Posterior vena cava (tissue), 2 donors: ENCODE data around the gene PTPRN2. TPM values are rescaled to one million over a fixed set of nuclear protein-coding genes. Genes with fewer than 3 reads are reported as not detected.

Experiments used
- DNase-seq: peaks from one replicate; pipeline ENCODE4 v3.0.0-alpha.2; 2020; ENCODE audit warnings: low spot score
- intact Hi-C, 2 donors: fragments of 100-400 bp; cut with DNase I; formaldehyde crosslinking; loops; one replicate each; pipeline versions ENCODE4 v1.14.1 to v1.14.2; 2022 to 2023
- total RNA-seq, 2 donors: library from RNA; stranded (reverse); fragmentation: NEBNext Ultra II Directional; extraction: Animal tissue kit (Norgen Biotek cat#: 25700); gene quantifications; one replicate each; pipeline ENCODE4 v1.2.1, GENCODE V29; 2021
- donor health status: DM: yes; HTN: yes; CAD: no.
- donor health status: DM: yes; HTN: yes; CAD: no.

Gene PTPRN2
- total RNA-seq, 2 donors from 2014 or later = 1.6 to 2.8 TPM

DNA sequence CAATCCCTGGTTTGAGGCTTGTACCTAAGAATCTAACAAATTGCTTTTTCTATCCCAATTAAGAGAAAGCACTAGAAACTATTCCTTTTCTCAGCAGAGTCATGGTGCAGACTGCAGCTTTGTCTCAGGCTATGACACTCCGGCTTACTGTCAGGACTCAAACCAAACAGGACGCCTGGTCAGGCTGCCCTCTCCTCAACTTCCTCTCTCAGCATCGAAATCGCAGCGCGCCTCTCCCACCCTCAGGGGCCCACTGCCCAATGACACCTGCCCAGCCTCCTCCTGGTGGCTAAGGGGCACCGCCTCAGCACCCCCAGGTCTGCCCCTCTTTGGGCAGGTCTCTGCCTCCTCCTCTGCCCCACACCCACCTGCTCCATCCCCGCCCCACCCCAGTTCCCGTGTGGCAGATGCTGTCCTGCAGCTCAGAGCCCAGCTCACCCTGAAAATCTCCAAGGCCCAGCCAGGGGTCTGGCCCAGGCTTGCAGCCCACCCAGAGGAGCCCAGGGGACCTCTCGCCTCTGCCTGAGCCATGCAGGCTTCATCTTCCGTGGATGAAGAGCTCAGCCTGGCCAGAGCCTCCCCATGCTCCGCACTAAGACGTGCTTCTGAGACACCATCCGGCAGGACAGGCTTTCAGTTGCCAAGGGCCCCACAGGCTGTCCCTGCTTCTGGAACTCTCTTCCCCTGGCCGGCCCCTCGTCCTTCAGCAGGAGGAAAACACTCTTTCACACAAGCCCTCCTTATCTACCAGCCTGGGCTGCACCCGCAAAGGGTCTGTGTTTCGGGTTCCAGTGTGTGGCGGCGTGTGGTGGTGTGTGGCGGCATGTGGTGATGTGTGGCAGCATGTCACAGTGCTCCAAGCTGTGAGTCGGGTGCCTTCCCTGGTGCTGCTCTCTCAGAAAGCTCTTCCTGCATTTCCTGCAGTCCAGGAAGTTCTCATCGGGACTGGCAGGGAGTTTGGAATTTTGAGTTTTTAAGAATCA lies 16.4 kb upstream of the PTPRN2 start:
- intact Hi-C loops = no loop called here
- DNase-seq = no peak

DNA sequence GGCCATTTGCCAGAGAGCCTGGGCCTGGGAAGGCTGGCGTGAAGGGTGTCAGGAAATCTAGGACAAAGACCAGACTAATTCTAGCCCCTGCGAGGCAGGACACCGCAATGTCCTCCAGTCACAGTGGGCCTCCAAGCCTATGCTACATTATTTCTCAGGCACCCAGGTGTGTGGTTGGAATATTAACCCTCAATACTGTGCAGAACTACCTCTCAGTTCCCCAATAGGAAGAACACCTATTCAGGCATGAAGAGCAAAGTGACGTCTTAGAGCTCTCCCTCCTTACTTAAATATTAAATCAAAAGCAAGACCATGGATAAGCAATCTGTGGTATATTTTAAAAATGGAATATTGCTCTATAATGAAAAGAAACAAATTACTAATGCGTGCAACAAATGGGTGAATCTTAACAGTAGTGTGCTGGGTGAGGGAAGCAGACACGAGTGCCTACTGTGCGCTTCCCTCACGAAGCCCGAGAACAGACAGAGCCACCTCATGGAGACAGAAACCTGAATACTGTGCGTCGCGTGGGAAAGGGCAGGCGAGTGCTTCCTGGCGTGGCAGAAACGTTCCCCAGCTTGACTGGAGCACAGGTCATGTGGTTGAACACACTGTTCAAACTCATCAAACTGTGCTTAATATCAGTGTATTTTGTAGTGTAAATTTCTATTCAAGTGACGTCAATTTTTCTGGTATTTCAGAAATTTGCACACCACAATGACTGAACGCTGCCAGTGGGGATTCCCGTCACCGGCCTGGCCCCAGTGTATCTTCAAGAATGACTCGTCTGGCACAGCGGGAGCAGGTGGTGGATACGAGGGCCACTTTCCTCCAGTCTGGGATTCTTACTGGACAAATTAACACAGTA lies 15.5 kb upstream of the PTPRN2 start:
- intact Hi-C loops = no loop called here
- DNase-seq = no peak

DNA sequence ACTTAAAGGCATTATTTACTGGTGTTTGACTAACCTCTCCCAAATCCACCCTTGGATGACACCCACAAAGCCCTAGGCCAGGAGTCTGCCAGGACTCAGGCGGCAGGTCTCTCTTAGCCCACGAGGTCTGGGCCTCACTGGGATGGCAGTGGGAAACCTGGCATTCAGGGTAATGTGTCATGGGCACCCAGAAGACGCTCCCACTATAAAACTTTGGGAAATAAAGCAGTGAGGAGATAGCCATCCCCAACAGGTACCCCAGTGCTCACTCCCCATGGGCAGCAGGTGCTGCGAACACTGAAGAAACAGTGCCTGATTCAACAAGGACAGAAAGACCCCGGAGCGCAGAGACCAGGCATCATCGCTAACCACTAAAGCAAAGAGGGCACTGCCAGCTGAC lies 14.4 kb upstream of the PTPRN2 start:
- no peak for DNase-seq
- intact Hi-C loops = no loop called here

DNA sequence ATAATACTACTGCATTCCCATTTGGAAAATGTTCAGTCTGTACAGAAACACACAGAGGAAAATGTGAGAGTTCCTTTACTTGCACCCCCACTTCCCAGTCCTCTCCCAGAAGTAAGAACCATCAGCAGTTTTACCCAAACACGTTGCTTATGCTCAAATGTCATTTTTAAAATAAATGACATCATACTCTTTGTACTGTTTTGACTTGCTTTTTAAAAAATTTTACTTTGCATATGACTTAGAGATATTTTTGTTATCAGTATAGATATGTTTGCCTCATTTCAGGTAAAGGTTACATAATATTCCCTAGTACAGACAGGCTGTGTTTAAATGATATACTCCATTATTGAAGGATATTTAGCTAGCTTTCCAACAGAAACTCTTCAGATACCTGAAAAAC lies 13.5 kb upstream of the PTPRN2 start:
- intact Hi-C loops = no loop called here
- no peak for DNase-seq

DNA sequence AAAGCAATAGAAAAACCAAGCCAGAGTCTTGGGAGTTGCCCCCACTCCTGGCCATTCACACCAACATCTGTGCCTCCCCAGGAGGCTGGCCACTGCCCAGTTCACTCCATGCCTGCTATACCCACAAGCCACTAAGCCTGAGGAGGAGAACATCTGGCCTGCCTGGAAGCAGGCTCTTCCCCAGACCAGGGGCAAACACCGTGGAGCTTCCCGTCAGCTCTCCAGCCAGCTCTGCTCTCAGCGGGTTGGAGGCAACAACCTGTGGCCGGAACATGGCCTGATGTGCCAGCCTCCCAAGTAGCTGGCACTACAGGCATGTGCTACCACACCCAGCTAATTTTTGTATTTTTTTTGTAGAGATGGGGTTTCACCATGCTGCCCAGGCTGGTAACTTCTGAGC lies 9.1 kb upstream of the PTPRN2 start:
- intact Hi-C loops = no loop called here

DNA sequence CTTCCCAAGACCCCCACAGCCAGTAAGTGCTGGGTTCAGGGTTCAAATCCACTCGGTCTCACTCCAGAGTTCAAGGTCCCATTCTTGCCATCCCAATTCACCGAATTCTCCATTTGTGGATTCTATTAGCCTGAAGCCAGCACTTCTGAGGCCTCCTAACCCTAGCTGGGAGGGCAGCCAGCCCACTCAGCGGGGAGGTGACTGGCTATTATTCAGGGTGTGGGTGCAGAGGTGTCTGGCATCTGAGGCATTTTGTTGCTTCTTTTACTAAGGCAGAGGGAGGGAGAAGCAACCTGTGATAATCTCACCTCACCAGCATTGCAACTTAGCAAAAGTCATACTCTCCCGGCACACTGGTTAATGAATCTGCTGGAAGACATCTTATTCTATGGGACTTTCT lies 8.7 kb upstream of the PTPRN2 start:
- no peak for DNase-seq
- intact Hi-C loops = no loop called here

More for the DNA sequence above, 9.1 kb upstream of the PTPRN2 start:
- no peak for DNase-seq

DNA sequence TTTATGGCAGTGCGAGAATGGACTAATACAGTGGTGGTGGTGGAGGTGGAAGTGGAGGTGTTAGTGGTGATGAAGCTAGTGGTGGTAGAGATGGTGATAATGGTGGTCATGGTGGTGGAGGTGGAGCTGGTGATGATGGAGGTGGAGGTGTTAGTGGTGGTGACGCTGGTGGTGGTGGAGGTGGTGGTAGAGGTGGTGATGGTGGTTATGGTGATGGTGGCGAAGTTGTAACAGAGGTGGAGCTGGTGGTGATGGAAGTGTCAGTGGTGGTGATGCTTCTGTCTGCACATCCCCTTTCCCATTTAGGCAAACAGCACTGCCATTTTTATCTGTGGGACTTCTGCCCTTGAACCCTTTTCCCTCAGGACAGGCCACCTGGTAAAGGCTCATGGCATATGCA lies 7.4 kb upstream of the PTPRN2 start:
- DNase-seq = no peak
- intact Hi-C loops = no loop called here

DNA sequence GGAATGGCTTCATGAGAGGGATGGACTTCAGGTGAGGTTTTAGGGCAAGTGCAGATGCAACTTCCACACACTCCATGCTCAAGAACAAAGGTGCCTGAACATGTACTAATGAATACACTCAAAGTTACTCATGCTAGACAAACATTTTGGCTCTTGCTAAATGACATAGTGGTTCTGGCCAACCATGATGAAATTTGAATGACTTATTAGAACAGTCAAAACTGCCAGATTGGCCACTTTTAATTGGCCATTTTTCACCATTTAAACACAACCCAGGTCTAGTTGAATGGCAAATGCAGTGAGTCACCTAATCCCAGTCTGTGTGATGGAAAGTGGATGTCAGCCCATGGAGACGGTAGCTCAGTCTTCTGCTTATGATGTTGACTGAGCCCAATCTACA lies 4.9 kb upstream of the PTPRN2 start:
- intact Hi-C loops = no loop called here
- DNase-seq = no peak

DNA sequence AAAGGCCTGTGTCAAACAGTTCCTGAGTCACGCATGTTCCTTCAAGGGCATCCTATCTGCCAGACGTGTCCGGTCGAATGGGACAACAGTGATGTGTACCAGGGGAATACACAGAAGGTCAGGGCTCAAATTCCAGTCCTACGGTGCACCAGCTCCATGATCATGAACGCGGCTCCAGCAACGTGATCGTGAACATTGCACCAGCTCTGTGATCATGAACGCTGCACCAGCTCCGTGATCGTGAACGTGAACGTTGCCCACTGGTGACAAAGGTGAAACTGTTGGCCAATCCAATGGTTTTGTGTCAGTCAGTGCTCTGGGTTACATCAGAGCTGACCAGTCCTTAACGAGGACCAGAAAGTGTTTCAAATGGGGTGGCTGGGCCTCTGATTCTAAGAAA lies 4.3 kb upstream of the PTPRN2 start:
- intact Hi-C loops = no loop called here
- DNase-seq = no peak

DNA sequence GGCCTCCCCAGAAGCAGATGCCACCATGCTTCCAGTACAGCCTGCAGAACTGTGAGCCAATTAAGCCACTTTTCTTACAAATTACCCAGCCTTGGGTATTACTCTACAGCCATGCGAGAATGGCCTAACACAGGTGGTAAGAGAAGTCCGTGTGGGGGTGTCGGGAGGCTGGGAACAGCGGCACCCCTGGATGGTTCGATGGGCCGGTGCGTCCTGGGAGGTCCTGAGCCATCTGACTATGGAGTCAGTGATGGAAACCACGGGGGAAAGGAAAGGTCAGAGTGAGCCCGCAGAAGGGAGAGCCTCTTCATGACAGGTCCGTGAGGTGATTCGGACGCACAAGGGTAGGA lies 2.5 kb upstream of the PTPRN2 start:
- no peak for DNase-seq
- intact Hi-C loops = no loop called here

DNA sequence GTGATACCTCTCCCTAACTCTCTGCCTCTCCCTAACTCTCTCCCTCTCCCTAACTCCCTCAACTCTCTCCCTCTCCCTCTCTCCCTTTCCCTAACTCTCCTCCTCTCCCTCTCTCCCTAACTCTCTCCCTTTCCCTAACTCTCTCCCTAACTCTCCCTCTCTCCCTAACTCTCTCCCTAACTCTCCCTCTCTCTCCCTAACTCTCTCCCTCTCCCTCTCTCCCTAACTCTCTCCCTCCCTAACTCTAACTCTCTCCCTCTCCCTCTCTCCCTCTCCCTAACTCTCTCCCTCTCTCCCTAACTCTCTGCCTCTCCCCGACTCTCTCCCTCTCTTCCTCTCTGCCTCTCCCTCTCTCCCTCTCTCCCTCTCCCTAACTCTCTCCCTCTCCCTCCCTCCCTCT lies 2.0 kb upstream of the PTPRN2 start:
- intact Hi-C loops = no loop called here
- no peak for DNase-seq

DNA sequence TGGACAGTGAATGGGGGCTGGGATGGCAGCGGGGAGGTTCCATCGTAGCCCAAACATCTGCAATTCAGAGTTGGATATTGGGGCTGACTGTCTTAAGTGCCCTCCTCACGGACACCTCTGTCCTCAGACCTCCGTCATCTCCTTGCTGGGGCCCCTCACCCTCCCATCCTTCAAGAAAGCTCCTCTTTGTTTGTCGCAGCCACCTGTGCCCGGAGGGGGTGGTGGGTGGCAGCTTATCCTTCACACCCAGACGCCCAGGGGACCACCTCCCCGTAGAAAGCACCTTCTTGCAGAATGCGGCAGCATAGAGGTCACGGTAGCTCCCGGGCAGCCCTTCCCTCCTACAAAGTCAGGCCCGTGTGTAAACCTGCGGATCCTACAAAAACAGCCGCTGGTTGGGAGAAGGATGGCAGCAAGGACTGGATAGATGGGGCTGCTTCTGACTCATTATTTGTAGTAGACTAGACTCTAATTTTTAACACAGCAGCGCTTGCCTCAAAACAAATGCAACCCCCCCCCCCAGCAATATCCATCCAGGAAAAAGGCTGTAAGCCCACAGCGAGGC lies 1.3 kb upstream of the PTPRN2 start:
- intact Hi-C loops = no loop called here
- DNase-seq = no peak

DNA sequence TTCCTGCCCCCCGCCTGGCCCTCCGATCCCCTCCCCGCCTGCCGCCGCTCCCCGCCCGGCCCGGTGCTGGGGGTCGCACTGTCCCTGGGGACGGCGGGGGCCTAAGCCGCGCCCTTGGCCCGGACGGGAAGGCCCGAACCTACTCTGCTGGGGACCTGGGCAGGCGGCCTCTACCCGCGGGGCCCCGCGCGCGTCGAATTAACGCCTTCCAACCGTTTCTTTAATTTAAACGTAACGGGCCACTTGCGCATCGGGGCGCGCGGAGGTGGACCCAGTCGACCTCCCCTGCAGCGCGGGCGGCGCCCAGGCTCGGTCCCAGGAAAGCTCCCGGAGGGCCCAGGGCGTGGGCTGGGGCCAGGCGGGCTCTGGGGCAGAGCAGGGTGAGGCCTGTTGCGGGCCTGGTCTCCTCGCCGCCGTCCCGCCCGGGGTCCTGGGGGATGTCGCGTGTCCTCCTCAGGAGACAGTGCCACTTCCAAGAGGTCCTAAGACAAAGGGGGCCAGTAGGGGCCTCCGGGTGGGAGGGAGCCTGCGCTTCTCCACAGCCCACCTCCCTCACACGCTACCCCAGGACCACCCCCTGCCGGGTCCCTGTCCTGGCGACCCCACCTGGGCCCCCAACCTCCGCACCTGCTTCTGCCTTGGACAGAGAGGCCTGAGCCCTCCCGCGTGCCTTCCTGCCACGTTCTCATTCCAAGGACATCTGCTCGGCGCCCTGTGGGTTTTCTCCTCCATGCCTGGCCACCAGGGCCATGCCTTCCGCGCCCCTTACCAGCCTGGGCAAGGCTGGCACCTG lies 658 bp upstream of the PTPRN2 start:
- DNase-seq = peak; percentile 74
- intact Hi-C loops = no loop called here

DNA sequence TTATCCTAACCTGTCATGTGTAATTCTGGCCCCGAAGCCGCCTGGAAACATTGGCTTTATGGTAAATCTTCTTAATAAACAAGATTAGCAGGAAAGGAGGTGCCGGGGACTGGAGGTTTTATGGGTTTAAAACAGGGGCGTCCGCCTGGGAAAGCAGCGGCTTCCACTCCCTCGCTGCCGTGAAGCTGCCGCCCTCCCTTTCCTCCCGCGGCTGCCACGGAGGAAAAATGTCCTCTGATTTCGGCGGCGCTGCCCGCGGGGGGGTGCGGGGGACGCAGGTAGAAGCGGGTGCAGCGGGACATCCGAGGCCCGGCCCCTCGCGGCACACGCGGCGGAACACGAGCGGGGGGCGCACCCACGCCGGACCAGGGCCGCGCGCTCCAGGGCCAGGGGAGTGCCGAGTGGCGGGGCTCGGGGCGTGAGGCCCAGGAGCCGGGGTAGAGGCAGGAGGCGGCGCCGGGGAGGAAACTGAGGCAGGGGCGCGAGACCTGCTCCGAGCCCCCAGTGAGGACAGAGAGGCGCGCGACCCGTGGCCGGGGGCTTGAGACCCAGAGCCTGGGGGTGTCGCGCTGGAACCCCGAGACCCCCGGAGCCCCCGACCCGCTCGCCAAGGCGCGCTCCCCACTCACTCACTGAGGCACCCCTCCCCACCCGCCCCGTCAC lies 993 bp downstream of the PTPRN2 start:
- intact Hi-C loops = no loop called here
- peak; percentile 73 for DNase-seq

DNA sequence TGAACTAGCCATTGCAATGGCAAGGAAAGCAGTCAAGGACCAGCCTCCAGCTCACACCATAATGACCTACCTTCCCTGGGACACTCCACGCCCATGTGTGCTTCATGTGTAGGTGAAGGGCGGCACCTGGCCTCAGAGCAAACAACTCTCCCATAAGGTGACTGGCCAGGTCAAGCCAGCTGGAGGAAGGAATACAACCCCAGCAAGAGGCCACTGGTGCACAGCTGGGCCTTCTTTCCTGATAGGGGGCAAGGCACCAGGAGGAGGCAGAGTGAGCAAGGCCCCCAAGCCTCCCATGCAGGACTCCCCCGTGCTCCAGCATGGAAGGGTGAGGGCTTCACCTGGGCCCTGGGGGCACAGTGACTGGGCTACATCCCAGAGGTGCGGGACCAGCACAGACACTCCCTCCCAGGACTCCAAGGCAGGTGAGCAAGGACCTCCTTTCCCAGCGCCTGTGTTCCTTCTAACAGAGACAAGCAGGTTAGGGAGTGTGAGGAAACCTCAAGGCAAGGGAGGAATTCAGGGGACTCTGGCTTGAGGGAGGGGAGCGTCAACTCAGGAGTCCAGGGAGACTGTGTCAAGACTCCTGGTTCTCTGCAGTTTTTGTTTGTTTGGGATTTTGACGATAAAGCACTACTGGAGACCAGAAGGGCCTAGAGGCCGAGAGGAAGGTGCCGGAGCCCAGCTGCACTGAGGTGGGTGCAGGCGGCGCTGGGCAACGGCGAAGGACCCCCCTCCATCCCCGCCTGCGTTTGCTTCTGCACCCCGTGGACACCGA lies 1.7 kb downstream of the PTPRN2 start:
- peak; percentile 60 for DNase-seq
- intact Hi-C loops = no loop called here

DNA sequence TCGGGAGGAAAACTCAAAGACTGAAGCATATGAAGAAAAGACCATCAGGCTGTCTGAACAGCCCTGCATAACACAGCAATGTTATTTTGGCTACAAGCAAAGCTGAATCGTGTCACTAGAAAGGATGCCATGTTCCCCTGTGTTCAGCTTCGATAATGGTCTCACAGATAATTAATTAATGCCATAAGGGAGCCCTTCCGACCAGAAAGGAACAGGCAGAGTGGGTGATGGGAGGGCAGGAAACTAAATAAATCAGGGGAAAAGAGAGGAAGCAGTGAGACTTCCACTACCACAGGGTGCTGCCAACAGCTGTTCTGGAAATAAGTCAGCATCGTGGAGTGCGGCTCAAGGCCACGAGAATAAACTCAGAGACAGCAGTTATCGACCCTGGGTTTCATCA lies 3.2 kb downstream of the PTPRN2 start:
- no peak for DNase-seq

DNA sequence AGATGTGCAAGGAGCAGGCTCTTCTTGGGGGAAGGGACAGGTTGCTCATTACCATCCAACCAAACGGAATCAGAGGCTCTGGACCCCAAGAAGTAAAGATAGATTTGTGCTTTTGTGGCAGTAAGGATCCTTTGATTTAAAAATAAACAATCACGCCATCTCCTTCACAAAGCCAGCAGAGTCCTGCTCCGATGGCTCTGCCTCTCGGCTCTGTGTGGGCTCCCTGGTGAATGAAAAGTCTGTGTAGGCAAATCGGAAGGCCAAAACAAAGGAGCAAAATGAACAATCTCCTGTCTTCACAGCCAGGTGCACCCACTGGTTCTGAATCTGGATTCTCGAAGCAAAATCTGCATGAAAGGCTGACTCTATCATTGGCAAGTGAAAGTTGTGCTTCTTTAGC lies 3.8 kb downstream of the PTPRN2 start:
- intact Hi-C loops = no loop called here

More for the DNA sequence above, 3.2 kb downstream of the PTPRN2 start:
- intact Hi-C loops = no loop called here

DNA sequence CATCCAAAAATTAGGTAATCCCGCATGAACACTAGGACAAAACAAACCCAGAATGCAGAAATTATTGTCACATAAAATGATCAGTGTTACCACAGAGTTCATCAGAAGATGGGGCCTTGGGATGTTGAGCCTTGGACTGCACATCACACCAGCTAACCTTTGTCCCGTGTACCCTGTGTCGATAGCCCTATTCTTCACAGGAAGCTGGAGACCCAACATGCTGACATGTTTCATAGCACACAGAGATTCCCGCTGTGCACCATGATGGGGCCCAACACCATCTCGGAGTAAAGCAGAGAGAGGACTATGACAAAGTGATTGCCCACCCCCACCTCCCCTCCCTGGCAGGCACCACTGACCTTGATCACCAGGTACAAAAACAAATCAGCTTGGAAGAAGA lies 4.5 kb downstream of the PTPRN2 start:
- DNase-seq = no peak
- intact Hi-C loops = no loop called here

More for the DNA sequence above, 3.8 kb downstream of the PTPRN2 start:
- no peak for DNase-seq
